Measurements from ENCODE around the gene CDK19.
"Not testable (repeated sequence)": the region's sequence is repeated elsewhere in the genome, so short reads cannot be mapped to it uniquely, and the experiment has no call there.

GRCh38 chr6:110742552-110742951 lies 72.7 kb downstream of the CDK19 start:
- TF ChIP-seq EZH2phosphoT487 (IDR thresholded peaks at IDR 0.05; ENCODE audit: insufficient read depth, low read depth); EZH2 (IDR thresholded peaks at IDR 0.05; ENCODE audit: insufficient read depth, poor library complexity, severe bottlenecking): not testable (repeated sequence)

All from GM23248 (cell line).